GM12878 (cell line): ENCODE data around the gene NSG1. TPM values are rescaled to one million over a fixed set of nuclear protein-coding genes. Genes with fewer than 3 reads are reported as not detected.

Source experiments
- ATAC-seq: fragments of 200-7000 bp; cut with Tn5 transposase; 3 replicates; pipeline ENCODE4 v1.9.1; 2020; ENCODE audit warnings: mild to moderate bottlenecking, moderate library complexity
- BruUV-seq: library from RNA; stranded (reverse); fragments of 400-500 nt; replicated peaks from 2 replicates; lab custom pipeline; 2021; lab: Mats Ljungman, UMichigan
- CTCF ChIA-PET: fragments of 300-600 bp; sonication (Branson Sonifier 250); formaldehyde crosslinking; extraction: SDS; loops from one replicate; lab custom pipeline; 2021; ENCODE audit warnings: inconsistent platforms; lab: Yijun Ruan, JAX
- POLR2A ChIA-PET: fragments of 350-600 bp; formaldehyde crosslinking; extraction: SDS; loops from one replicate; lab custom pipeline; 2021; ENCODE audit warnings: inconsistent platforms; lab: Charles Lee
- RAD21 ChIA-PET: fragments of 300-600 bp; sonication (Branson Sonifier 250); formaldehyde crosslinking; loops from one replicate; lab custom pipeline; 2023; ENCODE audit warnings: antibody characterized with exemption; ENCODE audit not compliant: unreplicated experiment; lab: Charles Lee
- SMC1A ChIA-PET: fragments of 300-600 bp; sonication (Branson Sonifier 250); formaldehyde crosslinking; loops from one replicate; lab custom pipeline; 2023; ENCODE audit not compliant: unreplicated experiment, uncharacterized antibody; lab: Charles Lee
- DNase-seq: peaks from one replicate; pipeline ENCODE4 v3.0.0-alpha.2; 2011; ENCODE audit warnings: low read depth, low spot score
- FAIRE-seq: peaks from 3 replicates; lab custom pipeline; 2011; peaks lifted over from hg19 to GRCh38; lab: Jason Lieb, UNC
- H2AFZ ChIP-seq: 2 replicates; pipeline ENCODE4 v1.6.0; 2011; ENCODE audit warnings: low read depth, low read length, control low read depth; ENCODE audit not compliant: control insufficient read depth
- H3K27ac ChIP-seq: 2 replicates; pipeline ENCODE4 v1.5.1; 2011; ENCODE audit warnings: control low read depth; ENCODE audit not compliant: control insufficient read depth, insufficient read depth
- H3K27me3 ChIP-seq, 2 experiments: replicated peaks in 1 of 2; 2 replicates each; pipeline versions ENCODE4 v1.6.0 to v1.6.1; 2011; ENCODE audit warnings: low read length in 1 of 2; ENCODE audit not compliant: control insufficient read depth in 2 of 2, insufficient read depth in 2 of 2
- H3K36me3 ChIP-seq, 2 experiments: 2 replicates each; pipeline ENCODE4 v1.5.1; 2011; ENCODE audit warnings: low read length in 1 of 2; ENCODE audit not compliant: control insufficient read depth in 2 of 2, insufficient read depth in 2 of 2
- H3K4me1 ChIP-seq: 2 replicates; pipeline ENCODE4 v1.6.1; 2011; ENCODE audit warnings: mild to moderate bottlenecking, low read length, moderate library complexity, mixed read lengths; ENCODE audit not compliant: control insufficient read depth, insufficient read depth
- H3K4me2 ChIP-seq: 2 replicates; pipeline ENCODE4 v1.6.0; 2011; ENCODE audit warnings: control low read depth; ENCODE audit not compliant: control insufficient read depth, insufficient read depth
- H3K4me3 ChIP-seq: fragments of 200-600 bp; sonication (generic); 2 replicates; pipeline ENCODE4 v1.5.1; 2016
- H3K79me2 ChIP-seq: 2 replicates; pipeline ENCODE4 v1.6.0; 2011; ENCODE audit warnings: low read length; ENCODE audit not compliant: control insufficient read depth, insufficient read depth
- H3K9ac ChIP-seq: 2 replicates; pipeline ENCODE4 v1.8.0; 2011; ENCODE audit warnings: low read length, control low read depth, mixed read lengths; ENCODE audit not compliant: control insufficient read depth, insufficient read depth
- H3K9me3 ChIP-seq: replicated peaks from 3 replicates; pipeline ENCODE4 v1.5.1; 2011; ENCODE audit warnings: mild to moderate bottlenecking, low read length; ENCODE audit not compliant: control insufficient read depth, insufficient read depth
- H4K20me1 ChIP-seq: 2 replicates; pipeline ENCODE4 v1.6.0; 2011; ENCODE audit not compliant: control insufficient read depth, insufficient read depth
- BMI1 ChIP-seq: fragments of 450-650 bp; IDR thresholded peaks from 2 replicates; pipeline ENCODE4 v1.6.1; 2016; ENCODE audit warnings: mild to moderate bottlenecking, moderate library complexity, borderline replicate concordance
- HDAC6 ChIP-seq: fragments of 200-600 bp; sonication (generic); IDR thresholded peaks from one replicate; pipeline ENCODE4 v1.8.0; 2017; ENCODE audit warnings: antibody characterized with exemption; ENCODE audit not compliant: unreplicated experiment
- IRF3 ChIP-seq: fragments of 450-650 bp; IDR thresholded peaks from 2 replicates; pipeline ENCODE4 v1.6.1; 2014; ENCODE audit warnings: mild to moderate bottlenecking
- JUND ChIP-seq: IDR thresholded peaks from 2 replicates; pipeline ENCODE4 v1.6.1; 2012; ENCODE audit warnings: low read depth, mild to moderate bottlenecking, low read length, improper control_type of control experiment, moderate library complexity
- MTA2 ChIP-seq: fragments of 450-650 bp; IDR thresholded peaks from 2 replicates; pipeline ENCODE4 v1.6.1; 2016; ENCODE audit warnings: low read depth, mild to moderate bottlenecking, moderate library complexity
- MYB ChIP-seq: fragments of 150-350 bp; IDR thresholded peaks from 2 replicates; pipeline ENCODE4 v1.6.1; 2014; ENCODE audit warnings: mild to moderate bottlenecking, low read depth, low read length, borderline replicate concordance
- MYC ChIP-seq: IDR thresholded peaks from 2 replicates; pipeline ENCODE4 v1.6.1; 2011; ENCODE audit warnings: mild to moderate bottlenecking, low read length, moderate library complexity, inconsistent platforms; ENCODE audit not compliant: insufficient read depth, insufficient replicate concordance, insufficient read length, severe bottlenecking
- NBN ChIP-seq: fragments of 450-650 bp; IDR thresholded peaks from 2 replicates; pipeline ENCODE4 v1.6.1; 2016
- PAX8 ChIP-seq: fragments of 450-650 bp; IDR thresholded peaks from 2 replicates; pipeline ENCODE4 v1.6.1; 2017; ENCODE audit warnings: mild to moderate bottlenecking, moderate library complexity
- PRDM15 ChIP-seq: fragments of 450-650 bp; formaldehyde crosslinking; IDR thresholded peaks from 2 replicates; pipeline ENCODE4 v1.4.0; 2020; ENCODE audit warnings: mild to moderate bottlenecking, moderate library complexity
- SREBF1 ChIP-seq: IDR thresholded peaks from 2 replicates; pipeline ENCODE4 v1.6.1; 2012; ENCODE audit warnings: mild to moderate bottlenecking, low read length
- STAT3 ChIP-seq: IDR thresholded peaks from 2 replicates; pipeline ENCODE4 v1.6.1; 2011; ENCODE audit warnings: low read depth, low read length, improper control_type of control experiment
- SUPT20H ChIP-seq: IDR thresholded peaks from 2 replicates; pipeline ENCODE4 v1.6.1; 2011; ENCODE audit warnings: low read depth, mild to moderate bottlenecking, low read length, moderate library complexity, borderline replicate concordance; ENCODE audit not compliant: control insufficient read depth
- ZBED1 ChIP-seq: IDR thresholded peaks from 2 replicates; pipeline ENCODE4 v1.6.1; 2016; ENCODE audit warnings: borderline replicate concordance
- WGBS: methylation state at CpG from one replicate; pipeline ENCODE4 v1.1.6; 2016; ENCODE audit warnings: low lambda C conversion rate; ENCODE audit not compliant: insufficient replicate concordance, insufficient coverage; ENCODE audit errors: missing lambda C conversion rate; 5-methylcytosine and 5-hydroxymethylcytosine counted together
- in situ Hi-C: fragments of 300-500 bp; cut with MboI; formaldehyde crosslinking; loops from 9 replicates; pipeline ENCODE4 v1.14.3; 2018; ENCODE audit warnings: mixed read lengths
- intact Hi-C: fragments of 100-400 bp; cut with micrococcal nuclease; formaldehyde crosslinking; loops from one replicate; pipeline ENCODE4 v1.14.2; 2022; ENCODE audit not compliant: unreplicated experiment
- polyA plus RNA-seq, 11 experiments: library from polyadenylated mRNA; depleted of rRNA in 4 of 11; unstranded in 6 of 11; stranded (reverse) in 5 of 11; fragments of >200 nt; fragmentation: Nextera tagmentation in 4 of 11; fragmentation: Illumina TruSeq in 1 of 11; extraction: Ambion mirVana in 4 of 11; extraction: Trizol in 1 of 11; gene quantifications; 1 replicate in 1 of 11; 2 replicates in 10 of 11; pipeline versions ENCODE4 v1.2.1 to v1.2.3, GENCODE V29; 2011 to 2016; ENCODE audit warnings: inconsistent platforms in 2 of 11, missing spikeins in 2 of 11, low read depth in 1 of 11
- total RNA-seq, 4 experiments: library from RNA; depleted of rRNA in 3 of 4; stranded (reverse); fragments of >200 nt in 3 of 4; fragmentation: Illumina TruSeq in 1 of 4; extraction: Trizol in 1 of 4; gene quantifications; 2 replicates each; pipeline versions ENCODE4 v1.2.1 to v1.2.3, GENCODE V29; 2013 to 2021

The NSG1 gene
- total and polyA plus RNA-seq, 10 of the 15 experiments (the other 5 are each of a cell fraction or from before 2014, with no cell fraction given), result 0.03 to 0.19 (median 0.10) TPM; not detected in 5

DNA sequence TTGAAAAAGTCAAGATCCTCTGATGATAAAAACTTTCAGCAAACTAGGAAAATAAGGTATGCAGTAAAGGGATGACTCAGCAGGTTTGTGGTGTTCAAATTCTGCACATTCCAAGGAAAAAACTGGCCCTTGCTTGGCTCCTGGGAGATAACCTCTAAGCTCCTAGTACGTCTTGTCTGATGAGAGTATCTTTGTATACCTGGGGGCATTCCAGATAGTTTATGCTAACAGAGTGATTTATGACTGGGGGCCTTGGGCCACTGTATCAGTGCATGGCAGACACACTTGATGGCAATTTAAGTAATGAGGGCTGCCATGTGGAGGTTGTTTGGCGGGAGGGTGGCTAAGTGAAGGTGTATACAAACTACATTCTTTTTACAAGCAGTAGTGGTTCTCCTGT, 56.9 kb downstream of the NSG1 start:
- no peaks in the 10 kb centered on the region for H3K9me3 ChIP-seq
- H2AFZ ChIP-seq, result no peak overlapping the region
- ATAC-seq (no peak), FAIRE-seq (no peak), DNase-seq (no peak)
- intact Hi-C loops (no loop called here), in situ Hi-C loops (no loop called here)
- H3K4me3 ChIP-seq, result no peak overlapping the region
- 94% methylated on average over 2 of the region's 2 CpGs for WGBS
- CTCF ChIA-PET, result no interaction called here
- SMC1A ChIA-PET, result no interaction called here
- H3K36me3 ChIP-seq, result no peaks in the 10 kb centered on the region; a peak in 1 of 4 replicates
- no peak overlapping the region for H3K27ac ChIP-seq
- no peaks in the 10 kb centered on the region for H3K79me2 ChIP-seq
- H3K4me2 ChIP-seq, result no peak overlapping the region
- RAD21 ChIA-PET, result no interaction called here
- TF ChIP-seq JUND (no peak), SUPT20H (no peak), IRF3 (no peak), MYB (no peak), STAT3 (no peak), HDAC6 (no peak), MYC (no peak), PAX8 (no peak), BMI1 (no peak), MTA2 (no peak), ZBED1 (no peak), PRDM15 (CRISPR knock-in tag) (no peak), NBN (no peak), SREBF1 (no peak)
- BruUV-seq, result no TSS peak
- POLR2A ChIA-PET, result no interaction called here
- H3K9ac ChIP-seq, result no peak overlapping the region
- H4K20me1 ChIP-seq, result no peaks in the 10 kb centered on the region
- no peaks in the 10 kb centered on the region for H3K27me3 ChIP-seq
- peaks cover 9% of the 10 kb centered on the region for H3K4me1 ChIP-seq
